SKM-1 (cell line): Measurements from ENCODE around the gene MCM10.
"Not testable (repeated sequence)": the region's sequence is repeated elsewhere in the genome, so short reads cannot be mapped to it uniquely, and the experiment has no call there.

ENCODE experiments used
- DNase-seq: peaks from one replicate; lab custom pipeline; 2025; ENCODE audit not compliant: unreplicated experiment; lab: John Stamatoyannopoulos, UW

The MCM10 gene

GRCh38 chr10:13219685-13220670 is 58.6 kb downstream of the MCM10 start:
- DNase-seq, result no peak

- DNase-seq, result no peak
These were observed 60.2 kb downstream of the MCM10 start for GRCh38 chr10:13221572-13221971.

- DNase-seq, result no peak
These were observed 60.8 kb downstream of the MCM10 start for GRCh38 chr10:13222151-13222550.

- no peak for DNase-seq
These were observed 61.2 kb downstream of the MCM10 start for GRCh38 chr10:13222566-13222965.

GRCh38 chr10:13223241-13223640 is 61.9 kb downstream of the MCM10 start:
- no peak for DNase-seq

GRCh38 chr10:13224210-13224995 is 63.0 kb downstream of the MCM10 start:
- no peak for DNase-seq

GRCh38 chr10:13225601-13226000 is 64.2 kb downstream of the MCM10 start:
- no peak for DNase-seq

GRCh38 chr10:13227031-13227430 is 65.7 kb downstream of the MCM10 start:
- no peak for DNase-seq

- DNase-seq, result no peak
These were observed 69.8 kb downstream of the MCM10 start for GRCh38 chr10:13231190-13231589.

GRCh38 chr10:13231808-13232207 is 70.5 kb downstream of the MCM10 start:
- DNase-seq, result no peak

GRCh38 chr10:13233358-13233757 is 72.0 kb downstream of the MCM10 start:
- no peak for DNase-seq

- no peak for DNase-seq
These were observed 72.8 kb downstream of the MCM10 start, which contains the start of gene UCMA for GRCh38 chr10:13234172-13234571. Gene UCMA, minus strand, starts transcription at chr10:13234374. Its CDS starts 116 bp downstream, at chr10:13234258.

- DNase-seq, result not testable (repeated sequence)
These were observed 73.4 kb downstream of the MCM10 start for GRCh38 chr10:13234736-13235135.

GRCh38 chr10:13236638-13237037 is 75.3 kb downstream of the MCM10 start:
- DNase-seq, result no peak

GRCh38 chr10:13238271-13239077 is 77.1 kb downstream of the MCM10 start:
- no peak for DNase-seq

- no peak for DNase-seq
These were observed 78.6 kb downstream of the MCM10 start for GRCh38 chr10:13239923-13240322.

GRCh38 chr10:13241613-13242012 is 80.3 kb downstream of the MCM10 start:
- DNase-seq, result no peak

GRCh38 chr10:13242260-13242659 is 80.9 kb downstream of the MCM10 start:
- not testable (repeated sequence) for DNase-seq

GRCh38 chr10:13247246-13247645 is 85.9 kb downstream of the MCM10 start:
- DNase-seq, result no peak

GRCh38 chr10:13247784-13248183 is 86.4 kb downstream of the MCM10 start:
- DNase-seq, result no peak

GRCh38 chr10:13253726-13254125 is 92.4 kb downstream of the MCM10 start:
- DNase-seq, result no peak
